Peyer's patch (tissue), 4 donors: Measurements from ENCODE around the gene C1QTNF6. TPM values are rescaled to one million over a fixed set of nuclear protein-coding genes. Genes with fewer than 3 reads are reported as not detected.
A peak's percentile ranks its signal among the peaks of the same experiment; 100 is the strongest.
"Not testable (repeated sequence)": the region's sequence is repeated elsewhere in the genome, so short reads cannot be mapped to it uniquely, and the experiment has no call there.

Experiments
- DNase-seq, 3 donors: peaks; one replicate each; pipeline ENCODE4 v3.0.0-alpha.2; 2017 to 2019
- H3K27ac ChIP-seq, 4 donors: fragments of 200-600 bp; sonication (generic); one replicate each; pipeline ENCODE4 v1.5.1; 2016 to 2019
- H3K27me3 ChIP-seq, 2 donors: fragments of 200-600 bp; sonication (generic); one replicate each; pipeline ENCODE4 v1.5.1; 2019
- H3K36me3 ChIP-seq, 3 donors: fragments of 200-600 bp; sonication (generic); one replicate each; pipeline ENCODE4 v1.5.1; 2016 to 2019
- H3K4me1 ChIP-seq, 4 donors: fragments of 200-600 bp; sonication (generic); one replicate each; pipeline ENCODE4 v1.5.1; 2016 to 2019
- H3K4me3 ChIP-seq, 4 donors: fragments of 200-600 bp; sonication (generic); 1 replicate in 3 of 4; 2 replicates in 1 of 4; pipeline ENCODE4 v1.5.1; 2016 to 2019; ENCODE audit warnings: mild to moderate bottlenecking in 1 of 4
- H3K9me3 ChIP-seq, 4 donors: fragments of 200-600 bp; sonication (generic); one replicate each; pipeline ENCODE4 v1.5.1; 2016 to 2019; ENCODE audit warnings: mild to moderate bottlenecking in 1 of 4
- CTCF ChIP-seq, 6 experiments: fragments of 450-650 bp in 4 of 6; fragments of 200-600 bp in 2 of 6; sonication (generic) in 1 of 6; IDR thresholded peaks; one replicate each; pipeline ENCODE4 v1.5.1; 2017 to 2019; ENCODE audit warnings: antibody characterized with exemption in 6 of 6, mild to moderate bottlenecking in 3 of 6, moderate library complexity in 1 of 6
- POLR2A ChIP-seq, 2 donors: fragments of 450-650 bp; IDR thresholded peaks; one replicate each; pipeline ENCODE4 v1.5.1; 2017; ENCODE audit warnings: antibody characterized with exemption in 2 of 2, mild to moderate bottlenecking in 2 of 2, moderate library complexity in 2 of 2
- total RNA-seq, 4 donors: library from RNA; depleted of rRNA; stranded (reverse); fragments of >200 nt; gene quantifications; one replicate each; pipeline ENCODE4 v1.1.0, GENCODE V29; 2016

Gene C1QTNF6
- total RNA-seq, 4 donors from 2014 or later, result 3.9 to 9.4 (median 5.9) TPM

GRCh38 chr22:37202001-37202555, 14.0 kb upstream of the C1QTNF6 start:
- DNase-seq, result peak in 1 of 3 donors; percentile 32
- Histone ChIP-seq H3K9me3 (no peaks in the 10 kb centered on the region), H3K27ac (no peak overlapping the region), H3K4me3 (no peak overlapping the region), H3K4me1 (peaks cover 12 to 18% (median 15%) of the 10 kb centered on the region in 4 donors), H3K36me3 (no peaks in the 10 kb centered on the region), H3K27me3 (no peaks in the 10 kb centered on the region)
- TF ChIP-seq POLR2A (IDR thresholded peaks at IDR 0.05) (no peak), CTCF (IDR thresholded peaks at IDR 0.05) (no peak)

- not testable (repeated sequence) for H3K27ac ChIP-seq, H3K9me3 ChIP-seq, H3K27me3 ChIP-seq, H3K36me3 ChIP-seq, H3K4me3 ChIP-seq
- H3K4me1 ChIP-seq, result peaks cover 14 to 25% (median 17%) of the 10 kb centered on the region in 4 donors
- DNase-seq, result peak in 1 of 3 donors; percentile 15
Measured at GRCh38 chr22:37201443-37201820, 13.4 kb upstream of the C1QTNF6 start.

GRCh38 chr22:37199760-37200108, 11.7 kb upstream of the C1QTNF6 start:
- Histone ChIP-seq H3K4me3 (peak overlapping the region; percentile 9 to 69 (median 48)), H3K27me3 (no peaks in the 10 kb centered on the region), H3K27ac (peak overlapping the region; percentile 90 to 96 (median 93)), H3K36me3 (no peaks in the 10 kb centered on the region), H3K4me1 (peaks cover 18 to 35% (median 18%) of the 10 kb centered on the region in 4 donors), H3K9me3 (no peaks in the 10 kb centered on the region)
- peak in 1 of 2 donors; percentile 5 for TF ChIP-seq POLR2A (IDR thresholded peaks at IDR 0.05)
- TF ChIP-seq CTCF (IDR thresholded peaks at IDR 0.05), result no peak
- DNase-seq, result no peak

GRCh38 chr22:37199103-37199759, 11.2 kb upstream of the C1QTNF6 start:
- Histone ChIP-seq H3K9me3 (no peaks in the 10 kb centered on the region), H3K4me3 (peak overlapping the region; percentile 57 to 69 (median 61)), H3K27me3 (no peaks in the 10 kb centered on the region), H3K27ac (peak overlapping the region; percentile 90 to 96 (median 93)), H3K4me1 (peaks cover 18 to 35% (median 18%) of the 10 kb centered on the region in 4 donors), H3K36me3 (no peaks in the 10 kb centered on the region)
- TF ChIP-seq CTCF (IDR thresholded peaks at IDR 0.05) (peak; percentile 87 to 97 (median 94)), POLR2A (IDR thresholded peaks at IDR 0.05) (peak; percentile 98 to 99)
- DNase-seq, result peak; percentile 98 to 100 (median 100)

- Histone ChIP-seq H3K9me3 (no peaks in the 10 kb centered on the region), H3K4me3 (peak overlapping the region; percentile 57 to 69 (median 61)), H3K27me3 (no peaks in the 10 kb centered on the region), H3K4me1 (peaks cover 18 to 38% (median 19%) of the 10 kb centered on the region in 4 donors), H3K36me3 (no peaks in the 10 kb centered on the region), H3K27ac (peak overlapping the region; percentile 90 to 96 (median 93))
- DNase-seq, result peak; percentile 92 to 96 (median 94)
- peak; percentile 66 to 97 (median 70) for TF ChIP-seq CTCF (IDR thresholded peaks at IDR 0.05)
- no peak for TF ChIP-seq POLR2A (IDR thresholded peaks at IDR 0.05)
Measured at GRCh38 chr22:37198258-37199102, 10.4 kb upstream of the C1QTNF6 start.
